LNCAP (cell line): Measurements from ENCODE around the gene MRTFB.
A peak's percentile ranks its signal among the peaks of the same experiment; 100 is the strongest.

Experiments
- TF ChIP-seq, protein P1 (sequence below): fragments of 450-650 bp; IDR thresholded peaks from 2 replicates; pipeline ENCODE4 v1.5.1; 2017; ENCODE audit warnings: mild to moderate bottlenecking

Gene MRTFB

DNA sequence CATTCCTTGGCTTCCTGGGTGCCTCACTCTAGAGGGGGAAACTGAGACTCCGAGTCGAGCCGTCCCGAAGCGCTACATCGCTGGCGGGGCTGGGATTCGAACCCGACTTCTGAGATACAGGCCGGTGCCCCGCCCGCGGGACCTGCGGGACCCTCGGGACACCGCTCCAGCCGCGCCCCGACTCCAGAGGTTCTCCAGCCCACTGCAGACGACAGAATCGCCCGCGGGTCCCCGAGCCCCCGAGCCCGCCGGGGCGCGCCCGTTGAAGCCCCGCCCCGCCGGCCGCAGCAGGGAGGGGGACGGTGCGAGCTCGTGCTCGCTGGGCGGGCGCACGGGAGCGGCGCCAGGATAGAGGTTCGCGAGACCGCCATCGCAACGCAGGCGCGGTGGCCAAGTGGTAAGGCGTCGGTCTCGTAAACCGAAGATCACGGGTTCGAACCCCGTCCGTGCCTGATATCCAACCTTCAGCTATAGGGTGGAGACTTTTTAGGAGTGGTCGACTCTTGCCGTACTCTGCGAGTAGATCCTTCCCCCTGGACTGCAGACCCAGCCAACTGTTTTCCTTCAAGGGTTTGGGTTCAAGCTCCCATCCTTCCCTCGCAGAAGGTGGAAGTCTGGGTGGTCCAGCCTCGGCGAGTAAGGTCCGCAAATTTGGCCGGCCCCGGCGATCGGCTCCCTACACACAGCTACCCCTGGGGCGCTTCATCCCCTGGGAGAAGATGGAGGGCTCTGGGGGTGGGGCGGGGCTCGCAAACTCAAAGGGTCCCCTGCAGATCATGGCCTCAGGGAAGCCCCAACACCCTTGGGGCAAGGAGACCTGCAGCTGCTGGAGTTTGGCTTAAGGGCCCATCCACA is 214.6 kb downstream of the MRTFB start:
- TF ChIP-seq, protein P1, sequence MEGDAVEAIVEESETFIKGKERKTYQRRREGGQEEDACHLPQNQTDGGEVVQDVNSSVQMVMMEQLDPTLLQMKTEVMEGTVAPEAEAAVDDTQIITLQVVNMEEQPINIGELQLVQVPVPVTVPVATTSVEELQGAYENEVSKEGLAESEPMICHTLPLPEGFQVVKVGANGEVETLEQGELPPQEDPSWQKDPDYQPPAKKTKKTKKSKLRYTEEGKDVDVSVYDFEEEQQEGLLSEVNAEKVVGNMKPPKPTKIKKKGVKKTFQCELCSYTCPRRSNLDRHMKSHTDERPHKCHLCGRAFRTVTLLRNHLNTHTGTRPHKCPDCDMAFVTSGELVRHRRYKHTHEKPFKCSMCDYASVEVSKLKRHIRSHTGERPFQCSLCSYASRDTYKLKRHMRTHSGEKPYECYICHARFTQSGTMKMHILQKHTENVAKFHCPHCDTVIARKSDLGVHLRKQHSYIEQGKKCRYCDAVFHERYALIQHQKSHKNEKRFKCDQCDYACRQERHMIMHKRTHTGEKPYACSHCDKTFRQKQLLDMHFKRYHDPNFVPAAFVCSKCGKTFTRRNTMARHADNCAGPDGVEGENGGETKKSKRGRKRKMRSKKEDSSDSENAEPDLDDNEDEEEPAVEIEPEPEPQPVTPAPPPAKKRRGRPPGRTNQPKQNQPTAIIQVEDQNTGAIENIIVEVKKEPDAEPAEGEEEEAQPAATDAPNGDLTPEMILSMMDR, result 0 out of 2 replicates have a peak, but pooled peaks have one; percentile 18

DNA sequence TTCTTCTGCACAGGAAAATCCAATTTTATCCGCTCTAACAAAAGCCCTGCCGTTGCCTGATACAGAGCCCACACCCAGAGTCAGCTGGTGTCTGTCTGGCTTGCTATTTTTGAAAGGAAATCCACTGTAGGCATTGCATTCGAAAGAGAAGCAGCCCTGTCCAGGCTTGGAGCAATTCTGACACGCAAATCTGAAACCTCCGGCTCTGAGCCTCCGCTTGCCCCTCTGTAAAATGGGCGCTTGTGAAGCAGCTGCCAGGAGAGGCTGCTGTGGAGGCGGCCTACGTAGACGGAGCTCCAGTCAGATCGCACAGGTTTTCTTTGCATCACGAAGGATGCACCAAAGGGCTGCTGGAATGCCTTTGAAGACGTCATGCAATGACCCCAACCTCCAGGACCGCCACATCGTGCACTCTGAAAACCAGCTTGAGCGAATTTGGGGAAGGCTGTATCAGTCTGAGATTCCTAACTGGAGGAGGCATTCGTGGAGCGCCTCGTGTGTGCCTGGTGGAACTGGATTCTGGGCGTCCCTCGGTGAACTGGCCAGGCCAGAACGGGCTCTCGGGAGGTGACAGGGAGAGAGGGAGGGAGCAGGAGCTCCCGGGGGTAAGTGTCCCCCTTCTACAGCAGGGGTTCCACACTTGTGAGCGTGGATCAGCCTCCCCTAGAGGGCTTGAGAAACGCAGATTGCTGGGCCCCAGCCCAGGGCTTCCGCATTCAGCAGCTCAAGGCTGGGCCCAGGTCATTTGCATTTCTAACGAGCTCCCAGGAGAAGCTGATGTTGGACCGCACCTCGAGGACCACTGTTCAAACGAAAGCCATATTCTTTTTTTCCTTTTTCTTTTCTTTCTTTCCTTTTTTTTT is 215.5 kb downstream of the MRTFB start:
- TF ChIP-seq, protein P1, result no peak

DNA sequence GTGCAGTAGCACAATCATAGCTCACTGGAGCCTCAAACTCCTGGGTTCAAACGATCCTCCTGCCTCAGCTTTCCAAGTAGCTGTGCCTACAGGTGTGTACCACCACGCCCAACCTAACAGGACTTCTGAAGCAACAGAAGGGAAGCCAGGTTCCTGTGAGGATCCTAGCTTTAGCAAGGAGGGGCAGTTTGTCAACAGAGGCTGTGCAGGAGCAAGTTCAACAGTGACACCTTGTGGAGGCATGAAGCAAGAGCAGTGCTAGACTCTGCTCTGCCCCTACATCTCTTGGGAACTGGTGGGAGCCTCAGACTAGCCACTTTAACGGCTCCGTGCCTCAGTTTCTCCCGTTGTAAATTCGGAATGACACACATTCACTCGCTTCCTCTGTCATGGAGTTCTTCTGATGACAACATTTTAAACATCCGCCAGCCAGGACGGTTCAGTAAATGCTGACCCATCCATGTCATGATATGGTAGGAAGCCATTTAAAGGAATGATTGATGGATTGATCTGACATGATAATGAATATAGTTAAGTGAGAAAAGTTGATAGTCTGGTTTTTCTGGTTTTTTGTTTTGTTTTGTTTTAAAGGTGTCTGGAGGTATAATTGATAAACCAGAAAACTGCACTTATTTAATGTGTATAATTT is 218.7 kb downstream of the MRTFB start:
- TF ChIP-seq, protein P1, result peak; percentile 77

DNA sequence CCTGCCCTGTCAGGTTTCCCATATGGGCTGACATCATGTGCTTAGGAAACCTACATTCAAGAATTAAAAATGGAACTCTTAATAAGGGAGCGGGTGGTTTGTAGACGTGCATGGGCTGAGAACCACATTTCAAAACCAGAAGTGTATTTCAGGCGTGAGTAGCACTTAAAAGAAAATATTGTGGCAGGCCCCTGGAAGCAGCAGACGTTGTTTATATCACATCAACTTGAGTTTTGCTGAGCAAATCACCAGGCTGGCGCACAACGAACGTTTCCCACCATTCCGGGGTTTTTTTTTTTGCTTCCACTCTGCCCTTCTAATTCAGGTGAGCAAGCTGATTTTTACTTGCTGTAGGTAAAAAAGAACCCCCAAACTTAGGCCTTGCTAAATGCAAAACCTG is 220.2 kb downstream of the MRTFB start:
- TF ChIP-seq, protein P1, result no peak

DNA sequence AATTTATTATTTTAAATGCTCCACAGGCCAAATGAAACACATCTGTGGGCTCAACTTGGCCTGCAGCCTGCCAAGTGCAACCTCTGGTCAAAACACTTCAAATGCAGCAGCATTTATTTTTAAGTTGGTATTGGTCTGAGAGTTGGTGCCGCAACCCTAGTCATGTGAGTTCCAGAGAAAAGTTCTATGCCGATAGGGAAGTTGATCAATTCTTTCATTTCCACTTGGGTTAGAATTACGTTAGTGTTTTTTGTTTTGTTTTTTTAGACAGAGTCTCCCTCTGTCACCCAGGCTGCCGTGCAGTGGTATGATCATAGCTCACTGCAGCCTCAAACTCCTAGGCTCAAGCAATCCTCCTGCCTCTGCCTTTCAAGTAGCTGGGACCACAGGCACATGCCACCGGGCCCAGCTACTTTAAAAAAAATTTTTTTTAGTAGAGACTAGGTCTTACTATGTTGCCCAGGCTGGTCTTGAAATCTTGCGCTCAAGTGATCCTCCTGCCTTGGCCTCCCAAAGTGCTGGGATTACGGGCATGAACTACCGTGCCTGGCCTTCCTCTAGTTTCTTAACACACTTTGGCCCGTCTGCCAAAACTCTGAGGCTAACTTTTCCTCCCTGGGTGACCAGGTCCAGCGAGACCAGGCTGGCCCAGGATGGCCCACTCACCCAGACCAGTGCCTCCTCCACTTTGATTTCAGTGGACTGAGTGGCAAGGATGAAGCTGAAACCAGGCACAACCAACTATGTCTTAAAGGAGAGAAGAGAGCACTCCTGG is 221.1 kb downstream of the MRTFB start:
- TF ChIP-seq, protein P1, result no peak

DNA sequence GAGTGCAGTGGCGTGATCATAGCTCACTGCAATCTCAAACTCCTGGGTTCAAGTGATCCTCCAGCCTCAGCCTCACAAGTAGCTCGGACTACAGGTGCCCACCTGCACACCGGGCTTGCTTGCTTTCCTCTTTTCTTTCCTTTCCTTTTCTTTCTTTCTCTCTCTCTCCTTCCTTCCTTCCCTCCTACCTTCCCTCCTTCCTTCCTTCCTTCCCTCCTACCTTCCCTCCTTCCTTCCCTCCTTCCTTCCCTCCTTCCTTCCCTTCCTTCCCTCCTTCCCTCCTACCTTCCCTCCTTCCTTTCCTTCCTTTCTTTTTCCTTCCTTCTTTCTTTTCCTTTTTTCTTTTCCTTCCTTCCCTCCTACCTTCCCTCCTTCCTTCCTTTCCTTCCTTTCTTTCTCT is 225.5 kb downstream of the MRTFB start:
- TF ChIP-seq, protein P1, result no peak
